SK-N-SH (cell line): ENCODE measurements around the gene RARB. TPM values are rescaled to one million over a fixed set of nuclear protein-coding genes. Genes with fewer than 3 reads are reported as not detected.

Experiments
- CTCF ChIA-PET: fragments of 300-600, 350-600 bp; formaldehyde crosslinking; extraction: SDS; loops from one replicate; lab custom pipeline; 2021; lab: Yijun Ruan, JAX
- POLR2A ChIA-PET: fragments of 350-600 bp; sonication (Branson Sonifier 250); formaldehyde crosslinking; extraction: SDS; loops from one replicate; lab custom pipeline; 2020; ENCODE audit warnings: antibody characterized with exemption, inconsistent platforms; lab: Yijun Ruan, JAX
- DNase-seq: peaks from one replicate; pipeline ENCODE4 v3.0.0; 2012
- H2AFZ ChIP-seq: fragments of 200-600 bp; sonication (generic); 2 replicates; pipeline ENCODE4 v1.8.1; 2016; ENCODE audit warnings: antibody characterized with exemption, mild to moderate bottlenecking, low read depth
- H3F3A ChIP-seq: fragments of 200-600 bp; sonication (generic); replicated peaks from 2 replicates; pipeline ENCODE3; 2016; ENCODE audit warnings: antibody characterized with exemption, mild to moderate bottlenecking; ENCODE audit not compliant: insufficient read depth
- H3K27ac ChIP-seq, 2 experiments: fragments of 200-500 bp in 1 of 2; fragments of 200-600 bp in 1 of 2; sonication (Bioruptor generic) in 1 of 2; sonication (generic), shearing (Covaris generic) in 1 of 2; 2 replicates each; pipeline versions ENCODE4 v1.5.1 to v1.6.1; 2014 to 2016; ENCODE audit warnings: low read depth in 2 of 2, inconsistent platforms in 1 of 2, low read length in 1 of 2, mild to moderate bottlenecking in 1 of 2, mixed read lengths in 1 of 2
- H3K27me3 ChIP-seq: fragments of 200-600 bp; sonication (generic), shearing (Covaris generic); 2 replicates; pipeline ENCODE4 v1.6.1; 2016; ENCODE audit warnings: mixed run types; ENCODE audit not compliant: insufficient read depth
- H3K36me3 ChIP-seq, 2 experiments: fragments of 200-500 bp in 1 of 2; fragments of 200-600 bp in 1 of 2; sonication (Bioruptor generic) in 1 of 2; sonication (generic) in 1 of 2; replicated peaks in 1 of 2; 2 replicates each; pipeline versions ENCODE3 to v1.5.1; 2014 to 2016; ENCODE audit warnings: low read length in 1 of 2, mild to moderate bottlenecking in 1 of 2; ENCODE audit not compliant: insufficient read depth in 2 of 2, control insufficient read depth in 1 of 2
- H3K4me1 ChIP-seq, 2 experiments: fragments of 200-500 bp in 1 of 2; fragments of 200-600 bp in 1 of 2; sonication (Bioruptor generic) in 1 of 2; sonication (generic), shearing (Covaris generic) in 1 of 2; 2 replicates each; pipeline versions ENCODE4 v1.5.1 to v1.6.1; 2014 to 2016; ENCODE audit warnings: low read depth in 1 of 2, low read length in 1 of 2, mixed run types in 1 of 2; ENCODE audit not compliant: insufficient read depth in 2 of 2, control insufficient read depth in 1 of 2
- H3K4me2 ChIP-seq: fragments of 200-600 bp; sonication (generic), shearing (Covaris generic); 2 replicates; pipeline ENCODE4 v1.6.1; 2017; ENCODE audit warnings: mixed run types
- H3K4me3 ChIP-seq, 2 experiments: fragments of 200-500 bp in 1 of 2; fragments of 200-600 bp in 1 of 2; sonication (Bioruptor generic) in 1 of 2; sonication (generic), shearing (Covaris generic) in 1 of 2; 2 replicates each; pipeline versions ENCODE4 v1.5.1 to v1.8.1; 2014 to 2016; ENCODE audit warnings: low read depth in 2 of 2, inconsistent platforms in 1 of 2, low read length in 1 of 2, mild to moderate bottlenecking in 1 of 2, mixed read lengths in 1 of 2, moderate library complexity in 1 of 2
- H3K79me2 ChIP-seq: fragments of 200-600 bp; sonication (generic); 2 replicates; pipeline ENCODE4 v1.8.1; 2017; ENCODE audit warnings: mild to moderate bottlenecking; ENCODE audit not compliant: insufficient read depth
- H3K9ac ChIP-seq: fragments of 200-600 bp; sonication (generic); 2 replicates; pipeline ENCODE4 v1.6.1; 2017; ENCODE audit warnings: mixed run types
- H3K9me2 ChIP-seq: fragments of 200-600 bp; sonication (generic); 2 replicates; pipeline ENCODE4 v1.6.1; 2017; ENCODE audit warnings: mixed run types
- H3K9me3 ChIP-seq: fragments of 200-600 bp; sonication (generic); 2 replicates; pipeline ENCODE4 v1.6.1; 2017; ENCODE audit warnings: mixed run types, mild to moderate bottlenecking, moderate library complexity
- H4K20me1 ChIP-seq: fragments of 200-600 bp; sonication (generic); 2 replicates; pipeline ENCODE4 v1.6.1; 2017; ENCODE audit warnings: mild to moderate bottlenecking, mixed run types; ENCODE audit not compliant: insufficient read depth
- CTCF ChIP-seq: fragments of 200-600 bp; sonication (generic); IDR thresholded peaks from 2 replicates; pipeline ENCODE4 v1.6.1; 2017; ENCODE audit warnings: antibody characterized with exemption, mild to moderate bottlenecking, moderate library complexity
- EP300 ChIP-seq, 2 experiments: IDR thresholded peaks; 2 replicates each; pipeline versions ENCODE4 v1.4.0 to v1.6.1; 2012; ENCODE audit warnings: borderline replicate concordance in 1 of 2, low read depth in 1 of 2, low read length in 1 of 2
- GABPA ChIP-seq: IDR thresholded peaks from 2 replicates; pipeline ENCODE4 v1.4.0; 2012; ENCODE audit warnings: low read depth, mild to moderate bottlenecking
- JUND ChIP-seq: IDR thresholded peaks from 2 replicates; pipeline ENCODE4 v1.4.0; 2012
- MEF2A ChIP-seq: IDR thresholded peaks from 2 replicates; pipeline ENCODE4 v1.4.0; 2012; ENCODE audit warnings: low read depth, borderline replicate concordance
- NFIC ChIP-seq: IDR thresholded peaks from 2 replicates; pipeline ENCODE4 v1.4.0; 2012; ENCODE audit warnings: borderline replicate concordance
- NRF1 ChIP-seq: IDR thresholded peaks from 2 replicates; pipeline ENCODE4 v1.6.1; 2012; ENCODE audit warnings: low read depth, mild to moderate bottlenecking, low read length
- POLR2AphosphoS5 ChIP-seq: IDR thresholded peaks from 2 replicates; pipeline ENCODE4 v1.6.1; 2012; ENCODE audit warnings: low read depth, low read length
- RCOR1 ChIP-seq: fragments of 150-350 bp; IDR thresholded peaks from 2 replicates; pipeline ENCODE4 v1.6.1; 2017; ENCODE audit warnings: antibody characterized with exemption, low read length
- RFX5 ChIP-seq: IDR thresholded peaks from 2 replicates; pipeline ENCODE4 v1.6.1; 2012; ENCODE audit warnings: mild to moderate bottlenecking, improper control_type of control experiment, low read length
- RXRA ChIP-seq: IDR thresholded peaks from 2 replicates; pipeline ENCODE4 v1.4.0; 2012; ENCODE audit warnings: low read depth, mild to moderate bottlenecking, borderline replicate concordance
- SIN3A ChIP-seq: IDR thresholded peaks from 2 replicates; pipeline ENCODE4 v1.6.1; 2012; ENCODE audit warnings: low read depth, mild to moderate bottlenecking, low read length, moderate library complexity, borderline replicate concordance
- SMC3 ChIP-seq: IDR thresholded peaks from 2 replicates; pipeline ENCODE4 v1.6.1; 2012; ENCODE audit warnings: low read depth, low read length, improper control_type of control experiment
- TAF1 ChIP-seq: IDR thresholded peaks from 2 replicates; pipeline ENCODE4 v1.6.1; 2012; ENCODE audit warnings: low read depth, mild to moderate bottlenecking, low read length, moderate library complexity, borderline replicate concordance
- TEAD4 ChIP-seq: IDR thresholded peaks from 2 replicates; pipeline ENCODE4 v1.4.0; 2012; ENCODE audit warnings: mild to moderate bottlenecking, borderline replicate concordance; ENCODE audit not compliant: insufficient read depth
- USF1 ChIP-seq: IDR thresholded peaks from 2 replicates; pipeline ENCODE4 v1.4.0; 2012; ENCODE audit warnings: low read depth, borderline replicate concordance
- YY1 ChIP-seq: IDR thresholded peaks from 2 replicates; pipeline ENCODE4 v1.4.0; 2012; ENCODE audit warnings: low read depth, mild to moderate bottlenecking
- WGBS: methylation state at CpG from one replicate; pipeline ENCODE4 v1.1.6; 2017; ENCODE audit warnings: low lambda C conversion rate; 5-methylcytosine and 5-hydroxymethylcytosine counted together
- polyA plus RNA-seq, 3 experiments: library from polyadenylated mRNA; depleted of rRNA; stranded (reverse); fragments of >200 nt; gene quantifications; 2 replicates each; pipeline ENCODE4 v1.2.3, GENCODE V29; 2012
- TF ChIP-seq, protein P1 (sequence below): fragments of 150-350 bp; IDR thresholded peaks from 2 replicates; pipeline ENCODE4 v1.6.1; 2016; ENCODE audit warnings: mild to moderate bottlenecking, low read depth, low read length
- TF ChIP-seq, protein P2 (sequence below): IDR thresholded peaks from 2 replicates; pipeline ENCODE4 v1.6.1; 2012; ENCODE audit warnings: mild to moderate bottlenecking, low read depth, low read length, moderate library complexity

The RARB gene
- polyA plus RNA-seq, 1 of the 3 experiments (the other 2 are of a cell fraction) = 10.7 TPM

- Histone ChIP-seq H3K4me1 (peaks cover 42 to 46% of the 10 kb centered on the region in 2 experiments; a peak in 3 of 4 replicates), H3K27ac (peak overlapping the region; percentile 56 to 89), H3K79me2 (peaks cover 46% of the 10 kb centered on the region; the same call in 1 of the 2 replicates), H3K4me2 (no peak overlapping the region; the same call in 1 of the 2 replicates), H3K9ac (no peak overlapping the region), H3F3A (peaks cover 6% of the 10 kb centered on the region), H3K9me2 (no peaks in the 10 kb centered on the region), H3K27me3 (no peaks in the 10 kb centered on the region)
- WGBS = 85% methylated on average over 2 of the region's 2 CpGs
- POLR2A ChIA-PET = no interaction called here
- TF ChIP-seq CTCF (no peak), JUND (no peak), TEAD4 (no peak), GABPA (no peak), EP300 (IDR thresholded peaks at IDR 0.05; ENCODE audit: borderline replicate concordance in 1 of 2, low read depth in 1 of 2, low read length in 1 of 2) (no peak), SMC3 (no peak), RXRA (no peak), POLR2AphosphoS5 (no peak)
- TF ChIP-seq, all 33 proteins: peak for 0
- no peaks in the 10 kb centered on the region for H4K20me1 ChIP-seq
- CTCF ChIA-PET = interaction anchor here (1.0 to 2.2 kb wide), 8 partner anchors 9 to 126 kb away, joined by 3 to 7 read pairs (median 4); no protein-coding TSS in a partner anchor
- no peak for DNase-seq
- H3K4me3 ChIP-seq = no peak overlapping the region
- no peaks in the 10 kb centered on the region for H3K9me3 ChIP-seq
- H3K36me3 ChIP-seq = no peaks in the 10 kb centered on the region
- H2AFZ ChIP-seq = no peak overlapping the region
Measured at GRCh38 chr3:25469558-25469957, 41.5 kb downstream of the RARB start.

DNA sequence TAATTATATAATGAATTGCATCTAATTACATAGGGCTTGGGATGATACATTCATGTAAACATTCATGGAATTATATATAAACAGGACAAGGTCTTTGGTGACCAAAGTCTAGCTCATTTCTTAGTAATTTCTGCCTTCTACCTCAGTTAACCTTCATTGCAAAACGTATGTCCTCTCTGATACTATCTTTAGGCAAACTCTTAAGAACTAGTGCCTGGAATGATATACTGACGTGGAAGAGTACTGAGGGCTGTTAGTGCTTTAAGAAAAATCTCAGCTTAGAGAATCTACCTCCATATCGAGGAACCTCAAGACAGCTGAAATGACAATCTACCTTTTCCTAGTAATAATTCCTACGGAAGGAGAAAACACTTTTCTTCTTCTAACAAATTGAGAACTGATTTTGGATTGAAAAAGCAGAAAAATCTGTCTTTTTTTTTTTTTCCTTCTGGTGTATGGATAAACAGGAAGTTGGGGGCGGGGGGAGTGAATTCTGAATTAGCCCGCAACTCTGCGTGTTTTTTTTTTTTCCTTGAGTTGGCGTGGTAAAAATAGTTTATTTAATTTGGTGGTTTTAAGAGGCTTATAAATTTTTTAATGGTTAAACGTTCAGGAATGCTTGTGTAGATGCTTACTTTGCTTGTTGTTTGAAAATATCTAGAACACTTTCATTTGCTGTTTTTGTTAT lies 43.2 kb downstream of the RARB start:
- no peaks in the 10 kb centered on the region for H3K9me3 ChIP-seq
- ChIA-PET POLR2A (no interaction called here), CTCF (interaction anchor here (0.6 to 2.0 kb wide), 5 partner anchors 10 to 724 kb away, joined by 3 to 6 read pairs (median 4); no protein-coding TSS in a partner anchor)
- no peak overlapping the region for H3K4me3 ChIP-seq
- H3K79me2 ChIP-seq = peaks cover 50% of the 10 kb centered on the region; the same call in 1 of the 2 replicates
- peaks cover 42 to 44% of the 10 kb centered on the region in 2 experiments; a peak in 3 of 4 replicates for H3K4me1 ChIP-seq
- no peaks in the 10 kb centered on the region for H3K27me3 ChIP-seq
- peak overlapping the region; percentile 32 to 88; a peak in 3 of 4 replicates for H3K27ac ChIP-seq
- H2AFZ ChIP-seq = no peak overlapping the region
- H3K36me3 ChIP-seq = no peaks in the 10 kb centered on the region
- no peaks in the 10 kb centered on the region for H3K9me2 ChIP-seq
- peak overlapping the region; percentile 11; the same call in 1 of the 2 replicates for H3K9ac ChIP-seq
- H3F3A ChIP-seq = no peaks in the 10 kb centered on the region
- DNase-seq = no peak
- 60% methylated on average over 9 of the region's 9 CpGs for WGBS
- no peaks in the 10 kb centered on the region for H4K20me1 ChIP-seq
- peak overlapping the region; percentile 10; the same call in 1 of the 2 replicates for H3K4me2 ChIP-seq
- no peak for TF ChIP-seq RCOR1
- no peak for TF ChIP-seq NFIC
- no peak for TF ChIP-seq RFX5
- no peak for TF ChIP-seq TAF1
- no peak for TF ChIP-seq NRF1
- TF ChIP-seq, protein P1, sequence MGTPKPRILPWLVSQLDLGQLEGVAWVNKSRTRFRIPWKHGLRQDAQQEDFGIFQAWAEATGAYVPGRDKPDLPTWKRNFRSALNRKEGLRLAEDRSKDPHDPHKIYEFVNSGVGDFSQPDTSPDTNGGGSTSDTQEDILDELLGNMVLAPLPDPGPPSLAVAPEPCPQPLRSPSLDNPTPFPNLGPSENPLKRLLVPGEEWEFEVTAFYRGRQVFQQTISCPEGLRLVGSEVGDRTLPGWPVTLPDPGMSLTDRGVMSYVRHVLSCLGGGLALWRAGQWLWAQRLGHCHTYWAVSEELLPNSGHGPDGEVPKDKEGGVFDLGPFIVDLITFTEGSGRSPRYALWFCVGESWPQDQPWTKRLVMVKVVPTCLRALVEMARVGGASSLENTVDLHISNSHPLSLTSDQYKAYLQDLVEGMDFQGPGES = no peak
- TF ChIP-seq, protein P2, sequence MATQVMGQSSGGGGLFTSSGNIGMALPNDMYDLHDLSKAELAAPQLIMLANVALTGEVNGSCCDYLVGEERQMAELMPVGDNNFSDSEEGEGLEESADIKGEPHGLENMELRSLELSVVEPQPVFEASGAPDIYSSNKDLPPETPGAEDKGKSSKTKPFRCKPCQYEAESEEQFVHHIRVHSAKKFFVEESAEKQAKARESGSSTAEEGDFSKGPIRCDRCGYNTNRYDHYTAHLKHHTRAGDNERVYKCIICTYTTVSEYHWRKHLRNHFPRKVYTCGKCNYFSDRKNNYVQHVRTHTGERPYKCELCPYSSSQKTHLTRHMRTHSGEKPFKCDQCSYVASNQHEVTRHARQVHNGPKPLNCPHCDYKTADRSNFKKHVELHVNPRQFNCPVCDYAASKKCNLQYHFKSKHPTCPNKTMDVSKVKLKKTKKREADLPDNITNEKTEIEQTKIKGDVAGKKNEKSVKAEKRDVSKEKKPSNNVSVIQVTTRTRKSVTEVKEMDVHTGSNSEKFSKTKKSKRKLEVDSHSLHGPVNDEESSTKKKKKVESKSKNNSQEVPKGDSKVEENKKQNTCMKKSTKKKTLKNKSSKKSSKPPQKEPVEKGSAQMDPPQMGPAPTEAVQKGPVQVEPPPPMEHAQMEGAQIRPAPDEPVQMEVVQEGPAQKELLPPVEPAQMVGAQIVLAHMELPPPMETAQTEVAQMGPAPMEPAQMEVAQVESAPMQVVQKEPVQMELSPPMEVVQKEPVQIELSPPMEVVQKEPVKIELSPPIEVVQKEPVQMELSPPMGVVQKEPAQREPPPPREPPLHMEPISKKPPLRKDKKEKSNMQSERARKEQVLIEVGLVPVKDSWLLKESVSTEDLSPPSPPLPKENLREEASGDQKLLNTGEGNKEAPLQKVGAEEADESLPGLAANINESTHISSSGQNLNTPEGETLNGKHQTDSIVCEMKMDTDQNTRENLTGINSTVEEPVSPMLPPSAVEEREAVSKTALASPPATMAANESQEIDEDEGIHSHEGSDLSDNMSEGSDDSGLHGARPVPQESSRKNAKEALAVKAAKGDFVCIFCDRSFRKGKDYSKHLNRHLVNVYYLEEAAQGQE = no peak
- TF ChIP-seq MEF2A = no peak
- no peak for TF ChIP-seq USF1
- no peak for TF ChIP-seq EP300 (IDR thresholded peaks at IDR 0.05; ENCODE audit: borderline replicate concordance in 1 of 2, low read depth in 1 of 2, low read length in 1 of 2)
- no peak for TF ChIP-seq SIN3A
- no peak for TF ChIP-seq YY1
